NCI-H2171 (cell line): ENCODE measurements around the gene VKORC1L1.
"Not testable (repeated sequence)": the region's sequence is repeated elsewhere in the genome, so short reads cannot be mapped to it uniquely, and the experiment has no call there.

ENCODE experiments used
- DNase-seq: peaks from one replicate; lab custom pipeline; 2025; lab: John Stamatoyannopoulos, UW

The VKORC1L1 gene

GRCh38 chr7:65978891-65979582 lies 106.2 kb downstream of the VKORC1L1 start:
- DNase-seq, result no peak

DNA sequence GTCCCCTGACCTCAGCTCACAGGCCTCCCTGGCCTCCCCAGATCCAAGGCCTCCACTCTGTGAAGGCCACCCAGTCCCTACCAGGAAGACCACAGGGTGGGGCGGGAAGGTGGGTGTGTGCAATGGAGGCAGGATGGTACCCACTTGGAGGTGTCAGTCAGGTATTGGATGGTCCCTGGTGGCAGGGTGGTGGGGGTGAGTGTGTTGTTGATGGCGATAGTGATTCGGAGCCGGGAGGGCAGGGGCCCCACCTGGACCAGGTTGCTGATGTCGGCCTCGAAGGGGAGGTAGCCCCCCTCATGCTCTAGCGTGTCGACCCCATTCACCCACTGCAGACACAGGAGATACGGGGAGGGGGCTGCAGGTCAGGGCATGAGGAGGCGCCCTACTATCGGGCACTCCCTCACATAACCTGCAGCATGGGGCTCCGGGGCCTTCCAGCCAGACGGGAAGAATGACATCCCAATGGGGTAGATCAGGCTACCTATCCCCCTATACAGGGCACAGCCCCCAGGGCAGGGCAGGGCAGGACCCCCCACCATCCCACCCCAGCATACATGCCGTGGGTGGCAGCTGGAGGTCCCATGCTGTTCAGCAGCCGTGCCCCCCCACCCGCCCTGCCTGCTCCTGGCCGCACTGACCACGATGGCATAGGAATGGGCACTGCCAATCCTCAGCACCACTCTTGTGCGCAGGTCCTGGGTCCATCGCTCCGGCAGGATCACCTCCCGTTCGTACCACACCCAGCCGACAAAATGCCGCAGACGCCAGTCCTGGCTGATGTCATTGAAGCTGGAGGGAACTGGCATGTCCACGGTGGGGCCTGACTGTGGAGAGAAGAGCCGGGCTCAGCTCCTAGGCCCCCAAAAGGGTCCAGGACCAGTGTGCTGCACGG lies 107.0 kb downstream of the VKORC1L1 start:
- no peak for DNase-seq

DNA sequence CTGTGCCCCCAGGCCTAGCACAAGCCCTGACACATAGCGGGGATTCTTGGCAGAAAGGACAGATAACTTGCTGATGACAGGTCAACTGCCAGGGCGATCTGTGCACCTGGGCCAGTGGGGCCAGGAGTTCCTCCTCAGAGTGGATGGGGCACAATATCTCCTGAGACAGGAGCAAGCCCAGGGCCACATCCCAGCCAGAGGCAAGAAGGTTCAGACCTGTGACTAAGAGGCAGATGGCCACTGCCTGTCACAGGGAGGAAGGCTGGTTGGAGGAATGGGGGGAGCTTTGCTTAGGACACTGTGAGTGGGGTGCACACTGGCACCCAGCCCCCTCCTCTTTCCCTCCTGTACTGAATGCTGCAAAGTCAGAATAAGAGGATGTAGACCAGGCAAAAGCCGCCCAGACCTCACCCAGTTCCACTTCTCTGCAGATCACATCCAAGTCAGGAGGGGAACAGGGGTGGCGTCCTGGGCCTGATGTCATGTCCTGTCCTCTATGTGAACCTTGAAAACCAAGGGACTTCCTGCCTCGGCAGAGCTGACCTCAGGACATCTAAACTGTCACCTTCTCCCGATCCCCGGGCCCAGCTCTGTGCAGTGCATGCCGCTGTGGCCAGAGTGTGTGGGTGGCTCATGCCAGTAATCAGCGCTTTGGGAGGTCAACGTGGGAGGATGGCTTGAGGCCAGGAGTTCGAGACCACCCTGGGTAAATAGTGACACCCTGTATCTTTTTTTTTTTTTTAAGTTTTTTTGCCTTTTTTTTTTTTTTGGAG lies 107.8 kb downstream of the VKORC1L1 start:
- no peak for DNase-seq

DNA sequence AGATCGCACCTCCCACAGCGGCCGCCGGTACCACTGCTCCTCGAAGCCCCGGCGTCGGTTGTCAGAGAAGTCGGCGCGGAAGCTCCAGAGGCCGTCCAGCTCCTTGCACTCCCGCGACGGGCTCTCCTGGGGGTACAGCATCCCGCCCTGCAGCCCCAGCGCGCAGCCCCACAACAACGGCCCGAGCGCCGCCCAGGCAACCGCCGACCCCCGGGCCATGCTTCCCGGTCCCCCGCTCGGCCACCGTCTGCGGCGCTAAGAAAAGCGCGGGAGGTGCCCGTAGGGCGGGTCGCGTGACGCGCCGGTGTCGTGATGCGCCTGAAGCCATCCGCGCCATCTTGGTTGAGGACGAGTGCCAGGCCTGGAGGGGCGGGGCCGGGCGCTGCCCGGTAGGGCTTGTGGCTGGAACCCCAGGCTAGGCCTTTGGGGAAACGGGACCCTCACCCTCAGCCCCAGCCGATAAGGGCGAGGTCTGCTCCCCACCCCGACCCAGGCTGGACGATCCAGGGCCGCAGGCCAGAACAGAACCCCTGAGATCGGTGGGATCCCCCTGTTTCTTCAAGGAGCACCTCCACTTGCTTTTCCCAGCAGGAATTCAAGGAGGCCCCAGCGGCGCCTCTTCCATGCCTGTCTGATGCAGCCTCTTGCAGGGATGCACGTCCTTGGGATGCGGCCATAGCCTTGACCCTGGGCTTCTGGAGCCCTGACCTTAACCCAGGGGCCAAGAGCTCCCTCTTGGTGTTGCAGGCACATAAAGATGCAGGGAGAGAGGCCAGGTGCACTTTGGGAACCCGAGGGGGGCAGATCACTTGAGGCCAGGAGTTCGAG lies 109.3 kb downstream of the VKORC1L1 start, which contains the start of gene GUSB:
GUSB (minus strand) TSS at position 249 of the 828 bp plus-strand sequence; CDS start at position 219, 30 bp downstream.
- DNase-seq, result peak; percentile 95

DNA sequence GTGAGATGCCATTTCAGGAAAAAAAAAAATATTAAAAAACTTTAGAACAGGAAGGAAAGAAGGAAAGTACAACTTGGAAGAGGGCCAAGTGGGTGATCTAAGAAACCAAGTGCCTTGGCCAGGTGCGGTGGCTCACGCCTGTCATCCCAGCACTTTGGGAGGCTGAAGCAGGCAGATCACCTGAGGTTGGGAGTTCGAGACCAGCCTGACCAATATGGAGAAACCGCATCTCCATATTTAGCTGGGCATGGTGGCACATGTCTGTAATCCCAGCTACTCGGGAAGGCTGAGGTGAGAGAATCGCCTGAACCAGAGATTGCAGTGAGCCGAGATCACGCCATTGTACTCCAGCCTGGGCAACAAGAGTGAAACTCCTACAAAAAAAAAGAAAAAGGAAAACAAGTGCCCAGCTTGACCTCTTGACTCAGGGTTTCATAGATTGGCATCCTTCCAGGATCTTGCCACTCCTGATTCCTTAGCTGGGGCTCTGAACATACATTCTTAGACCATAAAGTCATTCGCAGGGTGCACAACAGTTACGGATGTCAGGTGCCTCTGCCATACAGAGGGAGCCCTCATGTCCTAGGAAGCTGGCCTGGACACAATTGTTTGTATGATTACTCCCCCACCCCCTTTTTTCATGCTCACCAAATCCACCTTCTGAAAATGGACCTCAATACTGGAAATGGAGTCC lies 111.2 kb downstream of the VKORC1L1 start:
- DNase-seq, result no peak

DNA sequence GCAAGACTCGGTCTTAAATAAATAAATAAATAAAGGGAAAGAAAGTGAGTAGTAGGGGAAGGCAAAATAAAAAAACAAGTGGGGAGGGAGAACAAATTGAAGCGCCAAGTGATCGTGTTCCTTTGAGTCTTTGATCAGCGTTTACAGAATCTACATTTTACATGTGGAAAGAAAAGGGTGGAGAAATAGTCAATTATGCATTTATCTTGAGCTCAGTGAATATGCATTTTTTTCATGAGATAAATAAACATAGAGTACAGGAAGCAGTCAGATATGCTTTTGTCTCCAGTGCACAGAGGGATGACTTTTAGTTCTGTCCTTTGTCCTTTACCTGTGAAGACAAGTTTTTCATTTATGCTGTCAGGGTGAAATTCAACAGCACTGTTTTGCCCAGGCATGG lies 115.2 kb downstream of the VKORC1L1 start:
- no peak for DNase-seq

DNA sequence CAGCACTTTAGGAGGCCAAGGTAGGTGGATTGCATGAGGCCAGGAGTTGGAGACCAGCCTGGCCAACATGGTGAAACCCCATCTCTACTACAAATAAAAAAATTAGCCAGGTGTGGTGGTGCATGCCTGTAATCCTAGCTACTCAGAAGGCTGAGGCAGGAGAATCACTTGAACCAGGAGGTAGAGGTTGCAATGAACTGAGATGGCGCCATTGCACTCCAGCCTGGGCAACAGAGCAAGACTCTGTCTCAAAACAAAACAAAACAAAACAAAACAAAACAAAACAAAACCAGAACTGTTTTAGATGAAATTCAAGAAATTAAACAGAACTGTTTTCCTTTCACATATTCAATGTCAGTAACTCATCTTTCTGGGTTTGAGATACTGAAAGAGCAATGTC lies 115.6 kb downstream of the VKORC1L1 start:
- DNase-seq, result not testable (repeated sequence)

- no peak for DNase-seq
Observed at GRCh38 chr7:65989694-65990080, 116.8 kb downstream of the VKORC1L1 start.

- DNase-seq, result not testable (repeated sequence)
Observed at GRCh38 chr7:65991829-65992228, 119.0 kb downstream of the VKORC1L1 start.

DNA sequence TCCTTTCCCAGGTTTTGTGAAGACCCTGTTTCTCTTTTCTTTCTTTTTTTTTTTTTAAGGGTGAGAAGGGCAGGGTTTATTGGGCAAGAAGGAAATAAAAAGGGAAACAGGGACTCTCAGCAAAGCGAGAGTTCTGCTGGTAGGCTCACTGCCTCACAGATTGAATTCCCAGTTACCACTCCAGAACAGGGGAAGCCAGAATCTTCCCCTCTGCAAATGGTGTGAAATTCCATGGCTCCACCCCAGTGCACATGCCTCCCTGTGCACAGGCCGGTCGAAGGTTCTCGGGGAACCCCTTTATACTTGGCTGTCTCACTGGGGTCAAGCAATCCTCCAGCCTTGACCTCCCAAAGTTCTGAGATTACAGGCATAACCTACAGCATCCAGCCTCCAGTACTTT lies 119.7 kb downstream of the VKORC1L1 start:
- DNase-seq, result no peak

- not testable (repeated sequence) for DNase-seq
Observed at GRCh38 chr7:65994984-65995383, 122.1 kb downstream of the VKORC1L1 start.

DNA sequence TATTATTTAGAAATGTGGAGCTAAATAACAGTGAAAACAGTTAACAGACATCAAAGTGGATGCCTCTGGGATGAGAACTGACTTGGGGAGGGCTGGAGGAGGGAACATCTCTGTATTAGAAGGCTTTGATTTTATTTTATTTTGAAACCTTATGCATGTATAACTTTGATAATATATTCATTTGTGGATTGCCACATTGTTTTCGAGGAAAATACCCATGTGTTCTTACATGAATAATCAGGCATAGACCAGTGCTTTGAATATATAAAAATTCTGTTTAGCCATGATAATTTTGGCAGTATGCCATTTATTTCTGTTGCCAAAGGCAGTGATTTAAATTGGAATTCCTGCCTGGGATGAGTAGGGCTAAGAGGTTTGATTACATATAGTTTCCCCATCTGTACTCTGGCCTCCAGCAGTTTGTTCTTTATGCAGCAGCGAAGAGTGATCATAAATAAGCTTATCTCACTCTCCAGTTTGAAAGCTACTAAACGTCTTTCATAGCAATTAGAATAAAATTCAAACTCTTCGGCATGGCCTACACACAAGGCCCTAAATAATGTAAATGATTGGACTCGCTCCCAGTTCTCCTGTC lies 128.0 kb downstream of the VKORC1L1 start:
- DNase-seq, result not testable (repeated sequence)

DNA sequence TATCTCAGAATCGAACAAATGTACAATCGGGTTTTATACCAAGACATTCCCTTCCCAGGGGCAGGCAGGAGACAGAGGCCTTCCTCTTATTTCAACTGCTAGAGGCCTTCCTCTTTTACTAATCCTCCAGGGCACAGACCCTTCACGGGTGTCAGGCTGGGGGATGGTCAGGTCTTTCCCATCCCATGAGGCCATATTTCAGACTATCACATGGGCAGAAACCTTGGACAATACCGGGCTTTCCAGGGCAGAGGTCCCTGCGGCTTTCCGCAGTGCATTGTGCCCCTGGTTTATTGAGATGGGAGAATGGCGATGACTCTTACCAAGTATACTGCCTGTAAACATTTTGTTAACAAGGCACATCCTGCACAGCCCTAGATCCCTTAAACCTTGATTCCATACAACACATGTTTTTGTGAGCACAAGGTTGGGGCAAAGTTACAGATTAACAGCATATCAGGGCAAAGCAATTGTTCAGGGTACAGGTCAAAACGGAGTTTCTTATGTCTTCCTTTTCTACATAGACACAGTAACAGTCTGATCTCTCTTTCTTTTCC lies 132.3 kb downstream of the VKORC1L1 start:
- DNase-seq, result not testable (repeated sequence)

DNA sequence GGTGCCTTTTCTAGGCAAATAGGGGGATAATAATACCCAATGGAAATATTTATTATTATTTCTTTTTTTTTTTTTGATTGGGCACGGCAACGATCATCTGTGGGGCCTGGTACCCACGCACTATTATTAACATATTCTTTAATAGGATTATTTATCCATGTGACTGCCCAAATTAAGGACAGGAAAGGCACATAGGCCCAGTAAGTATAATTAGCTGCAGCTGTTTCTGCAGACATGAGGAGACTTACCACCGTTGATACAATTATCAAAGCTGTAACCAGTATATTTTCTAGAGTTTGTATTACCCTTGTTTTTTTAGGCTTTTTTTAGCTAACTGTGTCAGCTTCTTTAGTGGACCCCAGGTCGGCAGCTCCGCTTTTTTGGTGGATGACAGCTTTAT lies 134.4 kb downstream of the VKORC1L1 start:
- no peak for DNase-seq
